Sigmoid colon (tissue), 7 donors: ENCODE results near the gene FARSA. TPM values are rescaled to one million over a fixed set of nuclear protein-coding genes. Genes with fewer than 3 reads are reported as not detected.
"Not testable (repeated sequence)": the region's sequence is repeated elsewhere in the genome, so short reads cannot be mapped to it uniquely, and the experiment has no call there.

Source experiments
- DNase-seq: peaks from one replicate; pipeline ENCODE4 v3.0.0-alpha.2; 2019
- H3K27ac ChIP-seq, 4 donors: fragments of 200-600 bp; sonication (generic); one replicate each; pipeline ENCODE4 v1.5.1; 2016 to 2019; ENCODE audit warnings: mild to moderate bottlenecking in 1 of 4
- H3K27me3 ChIP-seq, 3 donors: fragments of 200-600 bp; sonication (generic); one replicate each; pipeline ENCODE4 v1.5.1; 2019; ENCODE audit warnings: mild to moderate bottlenecking in 1 of 3
- H3K36me3 ChIP-seq, 4 donors: fragments of 200-600 bp; sonication (generic); one replicate each; pipeline ENCODE4 v1.5.1; 2016 to 2019
- H3K4me1 ChIP-seq, 4 donors: fragments of 200-600 bp; sonication (generic); one replicate each; pipeline ENCODE4 v1.5.1; 2017 to 2019
- H3K4me3 ChIP-seq, 4 donors: fragments of 200-600 bp; sonication (generic); one replicate each; pipeline ENCODE4 v1.5.1; 2017 to 2019; ENCODE audit warnings: mild to moderate bottlenecking in 2 of 4, moderate library complexity in 1 of 4
- H3K9me3 ChIP-seq, 4 donors: fragments of 200-600 bp in 3 of 4; sonication (generic) in 3 of 4; one replicate each; pipeline versions ENCODE4 v1.5.1 to v1.6.1; 2013 to 2019
- EP300 ChIP-seq, 4 donors: sonication (generic); formaldehyde crosslinking; IDR thresholded peaks; one replicate each; pipeline ENCODE4 v1.6.1; 2017; ENCODE audit warnings: antibody characterized with exemption in 4 of 4
- POLR2A ChIP-seq, 2 donors: fragments of 450-650 bp; IDR thresholded peaks; one replicate each; pipeline ENCODE4 v1.6.1; 2016; ENCODE audit warnings: antibody characterized with exemption in 2 of 2, mild to moderate bottlenecking in 2 of 2, moderate library complexity in 2 of 2
- POLR2AphosphoS5 ChIP-seq, 4 donors: sonication (generic); formaldehyde crosslinking; IDR thresholded peaks; one replicate each; pipeline ENCODE4 v1.6.1; 2017; ENCODE audit warnings: antibody characterized with exemption in 4 of 4
- WGBS, 2 donors: extraction: QIAGEN DNeasy Blood & Tissue Kit; methylation state at CpG; one replicate each; pipeline ENCODE4 v1.1.7; 2013; 5-methylcytosine and 5-hydroxymethylcytosine counted together
- intact Hi-C: fragments of 100-400 bp; cut with DNase I; formaldehyde crosslinking; loops from one replicate; pipeline ENCODE4 v1.15.1; 2023
- polyA plus RNA-seq, 3 donors: library from polyadenylated mRNA; stranded (reverse); fragments of 200-250 nt; gene quantifications; one replicate each; pipeline ENCODE4 v1.2.3, GENCODE V29; 2013
- total RNA-seq, 4 donors: library from RNA; depleted of rRNA; stranded (reverse); fragments of >200 nt; gene quantifications; one replicate each; pipeline ENCODE4 v1.1.0, GENCODE V29; 2016
- TF ChIP-seq, protein P1 (sequence below), 4 experiments: fragments of 450-650 bp in 3 of 4; fragments of 200-600 bp in 1 of 4; IDR thresholded peaks; one replicate each; pipeline ENCODE4 v1.5.1; 2016 to 2019; ENCODE audit warnings: antibody characterized with exemption in 4 of 4, mild to moderate bottlenecking in 3 of 4, moderate library complexity in 2 of 4
- donor health status: healthy with polysubstance abuse.
- donor health status: Bipolar disorder and iron deficiency.
- donor health status: healthy.

The FARSA gene
- total RNA-seq (10 to 100 TPM; 21.4 to 33.3 (median 31.7) TPM), polyA plus RNA-seq (10 to 100 TPM; 27.0 to 86.8 (median 29.1) TPM)

DNA sequence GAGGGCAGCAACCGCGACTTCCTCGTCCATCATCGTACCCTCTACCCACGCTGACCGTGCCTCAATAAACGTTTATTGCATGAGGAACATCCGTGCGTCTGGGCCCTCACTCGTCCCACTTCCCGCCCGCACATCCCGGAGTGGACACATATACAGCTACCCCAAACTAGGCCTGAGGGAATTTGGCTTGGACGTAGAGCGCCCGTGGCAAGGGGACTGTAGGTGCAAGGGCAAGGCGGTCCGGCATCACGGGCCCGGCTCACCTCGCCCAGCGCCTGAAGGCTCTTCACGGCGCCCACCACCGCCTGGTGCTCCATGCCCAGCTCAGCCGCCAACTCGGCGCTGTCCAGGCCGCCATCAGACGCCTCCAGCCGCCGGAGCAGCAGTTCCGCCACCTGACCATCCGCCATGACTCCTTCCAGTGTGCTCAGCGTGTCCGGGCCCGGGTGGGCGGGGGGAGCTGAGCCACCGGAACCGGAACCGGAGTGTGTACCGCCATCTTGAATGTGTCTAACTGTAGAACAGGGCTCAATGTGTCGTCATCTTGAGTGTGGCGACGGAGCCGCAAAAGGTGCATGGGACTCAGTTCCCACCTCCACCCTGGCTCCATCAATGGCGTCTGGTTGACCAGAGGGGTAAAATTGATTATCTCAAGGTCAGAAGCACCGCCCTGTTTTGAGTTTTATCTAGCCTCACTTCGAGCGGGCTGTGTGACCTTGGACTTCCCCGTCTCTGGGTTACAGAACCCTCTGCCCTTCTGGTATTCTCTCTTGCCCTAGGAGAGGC is at the start of gene FARSA:
FARSA (minus strand) TSS at position 425 of the 786 bp plus-strand sequence; CDS start at position 410, 15 bp downstream.
- Histone ChIP-seq H3K4me3 (peak within 1 kb of the TSS; percentile 95 to 97 (median 96)), H3K27me3 (no peaks in the 10 kb centered on the region), H3K36me3 (peaks cover 6 to 24% (median 13%) of the 10 kb centered on the region in 4 donors), H3K27ac (peak within 1 kb of the TSS; percentile 84 to 89 (median 86)), H3K4me1 (peaks cover 0 to 31% (median 23%) of the 10 kb centered on the region in 4 donors), H3K9me3 (no peaks in the 10 kb centered on the region)
- DNase-seq = peak; percentile 96
- TF ChIP-seq POLR2AphosphoS5 (IDR thresholded peaks at IDR 0.05) (peak; percentile 89 to 97 (median 96)), POLR2A (IDR thresholded peaks at IDR 0.05) (peak in 1 of 2 donors; percentile 10), EP300 (IDR thresholded peaks at IDR 0.05) (no peak)
- TF ChIP-seq, protein P1, sequence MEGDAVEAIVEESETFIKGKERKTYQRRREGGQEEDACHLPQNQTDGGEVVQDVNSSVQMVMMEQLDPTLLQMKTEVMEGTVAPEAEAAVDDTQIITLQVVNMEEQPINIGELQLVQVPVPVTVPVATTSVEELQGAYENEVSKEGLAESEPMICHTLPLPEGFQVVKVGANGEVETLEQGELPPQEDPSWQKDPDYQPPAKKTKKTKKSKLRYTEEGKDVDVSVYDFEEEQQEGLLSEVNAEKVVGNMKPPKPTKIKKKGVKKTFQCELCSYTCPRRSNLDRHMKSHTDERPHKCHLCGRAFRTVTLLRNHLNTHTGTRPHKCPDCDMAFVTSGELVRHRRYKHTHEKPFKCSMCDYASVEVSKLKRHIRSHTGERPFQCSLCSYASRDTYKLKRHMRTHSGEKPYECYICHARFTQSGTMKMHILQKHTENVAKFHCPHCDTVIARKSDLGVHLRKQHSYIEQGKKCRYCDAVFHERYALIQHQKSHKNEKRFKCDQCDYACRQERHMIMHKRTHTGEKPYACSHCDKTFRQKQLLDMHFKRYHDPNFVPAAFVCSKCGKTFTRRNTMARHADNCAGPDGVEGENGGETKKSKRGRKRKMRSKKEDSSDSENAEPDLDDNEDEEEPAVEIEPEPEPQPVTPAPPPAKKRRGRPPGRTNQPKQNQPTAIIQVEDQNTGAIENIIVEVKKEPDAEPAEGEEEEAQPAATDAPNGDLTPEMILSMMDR (IDR thresholded peaks at IDR 0.05) = no peak
- 1 to 2% methylated on average over 51 of the region's 51 CpGs for WGBS, 2 donors
- intact Hi-C loops = loop anchor here (5.0 kb wide), 1 partner anchor 41 kb away; the partner anchor contains the start of gene GCDH

DNA sequence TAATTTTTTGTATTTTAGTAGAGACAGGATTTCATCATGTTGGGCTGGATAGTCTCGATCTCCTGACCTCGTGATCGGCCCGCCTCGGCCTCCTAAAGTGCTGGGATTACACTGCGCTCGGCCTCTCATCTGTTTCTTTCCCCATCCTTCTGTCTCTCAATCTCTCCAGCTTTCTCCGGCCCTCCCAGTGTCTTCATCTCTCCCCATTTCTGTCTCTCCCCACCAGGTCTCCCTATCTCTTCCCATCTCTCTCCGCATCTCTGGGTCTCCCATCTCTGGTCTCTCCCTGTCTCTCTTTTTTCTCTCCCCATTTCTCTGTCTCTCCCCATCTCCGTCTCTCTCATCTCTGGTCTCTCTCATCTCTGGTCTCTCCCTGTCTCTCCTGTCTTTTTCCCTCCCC is 49.6 kb upstream of the FARSA start:
- 22 to 46% methylated on average over 10 of the region's 10 CpGs for WGBS, 2 donors
- Histone ChIP-seq H3K36me3 (no peaks in the 10 kb centered on the region), H3K4me1 (peaks cover 0 to 9% (median 7%) of the 10 kb centered on the region in 4 donors), H3K9me3 (no peaks in the 10 kb centered on the region), H3K27me3 (no peaks in the 10 kb centered on the region), H3K27ac (peak overlapping the region in 2 of 4 donors; percentile 37 to 51), H3K4me3 (peak overlapping the region in 3 of 4 donors; percentile 32 to 38 (median 38))
- no peak for DNase-seq
- intact Hi-C loops = loop anchor here (1.0 to 2.0 kb wide), 3 partner anchors 48 to 110 kb away; no protein-coding TSS in a partner anchor
- TF ChIP-seq POLR2AphosphoS5 (IDR thresholded peaks at IDR 0.05) (no peak), EP300 (IDR thresholded peaks at IDR 0.05) (no peak), POLR2A (IDR thresholded peaks at IDR 0.05) (no peak)
- TF ChIP-seq, protein P1 (IDR thresholded peaks at IDR 0.05) = no peak

DNA sequence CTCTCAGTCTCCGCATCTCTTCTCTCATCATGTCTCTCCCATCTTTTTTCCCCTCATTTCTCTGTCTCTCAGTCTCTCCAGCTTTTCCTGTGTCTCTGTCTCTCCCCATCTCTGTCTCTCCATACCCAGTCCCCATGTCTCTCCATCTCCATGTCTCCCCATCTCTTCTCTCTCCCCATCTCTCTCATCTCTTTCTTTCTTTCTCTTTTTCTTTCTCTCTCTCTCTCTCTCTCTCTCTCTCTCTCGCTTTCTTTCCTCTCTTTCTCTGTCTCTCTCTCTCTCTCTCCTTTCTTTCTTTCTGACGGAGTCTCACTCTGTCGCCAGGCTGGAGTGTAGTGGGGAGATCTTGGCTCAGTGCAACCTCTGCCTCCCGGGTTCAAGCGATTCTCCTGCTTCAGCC is 49.1 kb upstream of the FARSA start:
- H3K27ac ChIP-seq = peak overlapping the region in 1 of 4 donors; percentile 37
- WGBS, 2 donors = 80 to 92% methylated on average over 6 of the region's 6 CpGs

DNA sequence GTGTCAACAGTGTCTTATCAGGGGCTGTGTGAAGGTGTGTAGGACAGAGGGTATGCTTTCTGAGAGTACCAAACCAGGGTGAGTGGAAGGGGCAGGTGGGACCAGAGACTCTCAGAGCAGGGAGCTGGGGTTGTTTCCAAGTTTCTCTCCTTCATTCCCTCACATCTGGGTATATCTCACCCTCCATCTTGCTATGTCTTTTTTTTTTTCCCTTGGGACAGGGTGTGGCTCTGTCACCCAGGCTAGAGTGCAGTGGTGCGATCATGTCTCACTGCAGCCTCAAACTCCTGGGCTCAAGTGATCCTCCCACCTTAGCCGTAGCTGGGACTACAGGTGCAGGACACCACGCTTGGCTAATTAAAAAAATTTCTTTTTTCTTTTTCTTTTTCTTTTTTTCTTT is 46.5 kb upstream of the FARSA start:
- no peaks in the 10 kb centered on the region for H3K27me3 ChIP-seq
- WGBS, 2 donors = 59 to 76% methylated on average over 3 of the region's 3 CpGs
- no peaks in the 10 kb centered on the region for H3K9me3 ChIP-seq
- TF ChIP-seq EP300 (IDR thresholded peaks at IDR 0.05) (no peak), POLR2AphosphoS5 (IDR thresholded peaks at IDR 0.05) (no peak), POLR2A (IDR thresholded peaks at IDR 0.05) (no peak)
- TF ChIP-seq, protein P1 (IDR thresholded peaks at IDR 0.05) = no peak
- H3K27ac ChIP-seq = no peak overlapping the region
- H3K4me1 ChIP-seq = peaks cover 0 to 12% (median 5%) of the 10 kb centered on the region in 4 donors
- no peak overlapping the region for H3K4me3 ChIP-seq
- no peak for DNase-seq
- intact Hi-C loops = loop anchor here (5.0 kb wide), 1 partner anchor 607 kb away; no protein-coding TSS in a partner anchor
- H3K36me3 ChIP-seq = no peaks in the 10 kb centered on the region

More for the DNA sequence above, 49.1 kb upstream of the FARSA start:
- intact Hi-C loops = loop anchor here (1.0 to 2.0 kb wide), 3 partner anchors 48 to 110 kb away; no protein-coding TSS in a partner anchor
- H3K27me3 ChIP-seq = no peaks in the 10 kb centered on the region
- no peaks in the 10 kb centered on the region for H3K36me3 ChIP-seq
- no peak overlapping the region for H3K4me3 ChIP-seq
- no peak for DNase-seq
- H3K4me1 ChIP-seq = peaks cover 0 to 10% (median 7%) of the 10 kb centered on the region in 4 donors
- H3K9me3 ChIP-seq = no peaks in the 10 kb centered on the region
- TF ChIP-seq POLR2AphosphoS5 (IDR thresholded peaks at IDR 0.05) (no peak), POLR2A (IDR thresholded peaks at IDR 0.05) (no peak), EP300 (IDR thresholded peaks at IDR 0.05) (no peak)
- TF ChIP-seq, protein P1 (IDR thresholded peaks at IDR 0.05) = no peak

DNA sequence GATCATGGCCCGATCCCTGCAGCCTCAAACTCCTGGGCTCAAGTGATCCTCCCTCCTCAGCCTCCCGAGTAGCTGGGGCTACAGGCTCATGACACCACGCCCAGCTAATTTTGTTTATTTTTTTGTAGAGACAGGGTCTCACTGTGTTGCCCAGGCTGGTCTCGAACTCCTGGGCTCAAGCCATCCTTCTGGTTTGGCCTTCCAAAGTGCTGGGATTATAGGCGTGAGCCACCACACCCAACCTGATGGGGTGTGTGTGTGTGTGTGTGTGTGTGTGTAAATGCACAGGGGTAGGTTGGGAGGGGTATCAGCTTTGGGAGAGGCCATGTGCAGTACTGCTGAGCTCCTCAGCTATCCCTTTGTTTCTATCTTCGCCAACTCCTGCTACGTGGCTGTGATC is 42.6 kb upstream of the FARSA start:
- not testable (repeated sequence) for H3K4me3 ChIP-seq, H3K27ac ChIP-seq, DNase-seq, H3K4me1 ChIP-seq, H3K9me3 ChIP-seq, H3K36me3 ChIP-seq, H3K27me3 ChIP-seq
- 51 to 82% methylated on average over 7 of the region's 7 CpGs for WGBS, 2 donors
- intact Hi-C loops = loop anchor here (2.0 to 5.0 kb wide), 2 partner anchors 287 to 611 kb away; no protein-coding TSS in a partner anchor
